K562 (cell line): Measurements from ENCODE around the gene METAP1D. TPM values are rescaled to one million over a fixed set of nuclear protein-coding genes. Genes with fewer than 3 reads are reported as not detected.

Experiments
- ATAC-seq: fragments of 200-7000 bp; cut with Tn5 transposase; 3 replicates; pipeline ENCODE4 v1.9.1; 2020; ENCODE audit warnings: moderate library complexity
- BruUV-seq: library from RNA; stranded (reverse); fragments of 400-500 nt; replicated peaks from 2 replicates; lab custom pipeline; 2021; lab: Mats Ljungman, UMichigan
- CTCF ChIA-PET: fragments of 300-600 bp; formaldehyde crosslinking; extraction: SDS; loops from one replicate; lab custom pipeline; 2021; ENCODE audit warnings: low intra/inter-chr PET ratio; lab: Yijun Ruan, JAX
- POLR2A ChIA-PET: fragments of 300-600, 350-650 bp; sonication (Branson Sonifier 250); formaldehyde crosslinking; extraction: SDS; loops from one replicate; lab custom pipeline; 2021; ENCODE audit warnings: antibody characterized with exemption, inconsistent platforms; lab: Yijun Ruan, JAX
- DNase-seq, 4 experiments: peaks; one replicate each; pipeline versions ENCODE4 v3.0.0 to v3.0.0-alpha.2; 2011 to 2018; ENCODE audit warnings: low spot score in 3 of 4, mixed read lengths in 3 of 4; ENCODE audit errors: extremely low read depth in 1 of 4
- FAIRE-seq: peaks from 2 replicates; lab custom pipeline; 2011; peaks lifted over from hg19 to GRCh38; lab: Jason Lieb, UNC
- H2AFZ ChIP-seq: 2 replicates; pipeline ENCODE4 v1.6.0; 2011; ENCODE audit warnings: low read depth, low read length, control low read depth, inconsistent platforms
- H3K27ac ChIP-seq: fragments of 200-600 bp; 3 replicates; pipeline ENCODE4 v1.8.0; 2011; ENCODE audit warnings: low read depth, mild to moderate bottlenecking, control low read depth, inconsistent platforms, low read length, moderate library complexity, mixed read lengths; ENCODE audit errors: extremely low read depth
- H3K27me3 ChIP-seq, 2 experiments: fragments of 300-600 bp in 1 of 2; 2 replicates in 1 of 2; 3 replicates in 1 of 2; pipeline versions ENCODE4 v1.6.0 to v1.8.0; 2011; ENCODE audit warnings: inconsistent platforms in 2 of 2, low read length in 2 of 2, mild to moderate bottlenecking in 1 of 2, mixed read lengths in 1 of 2, moderate library complexity in 1 of 2; ENCODE audit not compliant: control insufficient read depth in 2 of 2, insufficient read depth in 2 of 2
- H3K36me3 ChIP-seq: fragments of 300-600 bp; 3 replicates; pipeline ENCODE4 v1.8.0; 2011; ENCODE audit warnings: mild to moderate bottlenecking, low read length, inconsistent platforms; ENCODE audit not compliant: control insufficient read depth, insufficient read depth
- H3K4me1 ChIP-seq, 2 experiments: fragments of 200-600 bp in 1 of 2; replicated peaks in 1 of 2; 2 replicates in 1 of 2; 3 replicates in 1 of 2; pipeline versions ENCODE4 v1.5.1 to v1.8.0; 2011; ENCODE audit warnings: inconsistent platforms in 2 of 2, low read length in 2 of 2, mild to moderate bottlenecking in 1 of 2, mixed read lengths in 1 of 2, moderate library complexity in 1 of 2; ENCODE audit not compliant: control insufficient read depth in 2 of 2, insufficient read depth in 2 of 2
- H3K4me2 ChIP-seq: 2 replicates; pipeline ENCODE4 v1.6.1; 2011; ENCODE audit warnings: low read length, control low read depth, inconsistent platforms, mixed read lengths; ENCODE audit not compliant: insufficient read depth
- H3K4me3 ChIP-seq: fragments of 200-600 bp; sonication (generic), shearing (Covaris generic); 2 replicates; pipeline ENCODE4 v1.5.1; 2016; ENCODE audit warnings: control low read depth, inconsistent platforms
- H3K79me2 ChIP-seq: fragments of 200-600 bp; 3 replicates; pipeline ENCODE4 v1.8.0; 2011; ENCODE audit warnings: low read length, inconsistent platforms; ENCODE audit not compliant: control insufficient read depth, insufficient read depth
- H3K9ac ChIP-seq, 2 experiments: 2 replicates each; pipeline versions ENCODE4 v1.6.0 to v1.6.1; 2011; ENCODE audit warnings: low read depth in 2 of 2, low read length in 2 of 2, control low read depth in 1 of 2, inconsistent platforms in 1 of 2, mild to moderate bottlenecking in 1 of 2, mixed read lengths in 1 of 2; ENCODE audit not compliant: insufficient read depth in 1 of 2
- H3K9me1 ChIP-seq: one replicate; pipeline ENCODE4 v1.6.0; 2011; ENCODE audit warnings: inconsistent platforms, mild to moderate bottlenecking, low read length, moderate library complexity; ENCODE audit not compliant: control insufficient read depth, insufficient read depth
- H3K9me3 ChIP-seq: replicated peaks from 2 replicates; pipeline ENCODE4 v1.5.1; 2011; ENCODE audit warnings: low read depth, low read length, inconsistent platforms; ENCODE audit not compliant: control insufficient read depth, insufficient read depth
- H4K20me1 ChIP-seq: replicated peaks from 2 replicates; pipeline ENCODE4 v1.6.1; 2011; ENCODE audit warnings: low read length, inconsistent platforms, mixed read lengths; ENCODE audit not compliant: control insufficient read depth, insufficient read depth
- FIP1L1 ChIP-seq: fragments of 200-400 bp; formaldehyde crosslinking; IDR thresholded peaks from 2 replicates; pipeline ENCODE4 v1.6.1; 2018; ENCODE audit warnings: mild to moderate bottlenecking, low read depth, low read length; ENCODE audit not compliant: poor library complexity, severe bottlenecking
- FUS ChIP-seq: fragments of 200-400 bp; formaldehyde crosslinking; optimal IDR thresholded peaks from 2 replicates; pipeline ENCODE3; 2017; ENCODE audit warnings: low read depth, low read length
- MYC ChIP-seq, 2 experiments: fragments of 250-450 bp in 1 of 2; sonication (Bioruptor Pico) in 1 of 2; IDR thresholded peaks; 2 replicates each; pipeline versions ENCODE4 v1.5.1 to v1.6.1; 2012 to 2021; ENCODE audit warnings: low read depth in 2 of 2, borderline replicate concordance in 1 of 2, improper control_type of control experiment in 1 of 2, low read length in 1 of 2, mild to moderate bottlenecking in 1 of 2, moderate library complexity in 1 of 2
- POLR2G ChIP-seq: fragments of 200-400 bp; formaldehyde crosslinking; IDR thresholded peaks from 2 replicates; pipeline ENCODE4 v1.6.1; 2017; ENCODE audit warnings: low read depth, mild to moderate bottlenecking, antibody characterized with exemption, low read length, moderate library complexity
- TEAD2 ChIP-seq: fragments of 450-650 bp; IDR thresholded peaks from 2 replicates; pipeline ENCODE4 v1.6.1; 2016; ENCODE audit warnings: missing genetic modification characterization, control low read depth, missing compliant biosample characterization
- ZBTB33 ChIP-seq: sonication (generic); formaldehyde crosslinking; IDR thresholded peaks from 2 replicates; pipeline ENCODE4 v1.8.1; 2023; ENCODE audit warnings: mild to moderate bottlenecking, missing genetic modification reagents
- WGBS: fragments of 100-300 bp; shearing (Covaris generic); methylation state at CpG from one replicate; pipeline ENCODE4 v1.1.6; 2016; ENCODE audit warnings: low coverage, mixed read lengths; ENCODE audit not compliant: insufficient coverage; ENCODE audit errors: missing lambda C conversion rate; 5-methylcytosine and 5-hydroxymethylcytosine counted together
- in situ Hi-C: fragments of 300-500 bp; cut with MboI; formaldehyde crosslinking; loops from 4 replicates; pipeline ENCODE4 v1.15.0; 2018; ENCODE audit warnings: inconsistent platforms, mixed read lengths
- intact Hi-C: fragments of 100-400 bp; cut with micrococcal nuclease; formaldehyde crosslinking; loops from 2 replicates; pipeline ENCODE4 v1.14.2; 2022
- polyA plus RNA-seq, 8 experiments: library from polyadenylated mRNA; depleted of rRNA in 4 of 8; stranded (reverse) in 5 of 8; unstranded in 3 of 8; fragments of >200 nt; fragmentation: Nextera tagmentation in 2 of 8; fragmentation: Illumina TruSeq in 1 of 8; extraction: Ambion mirVana in 2 of 8; extraction: Trizol in 1 of 8; gene quantifications; 2 replicates each; pipeline versions ENCODE4 v1.2.1 to v1.2.3, GENCODE V29; 2011 to 2014; ENCODE audit warnings: inconsistent platforms in 1 of 8, missing spikeins in 1 of 8
- total RNA-seq, 7 experiments: library from RNA; depleted of rRNA in 6 of 7; stranded (reverse); fragments of >200 nt in 6 of 7; fragmentation: Illumina TruSeq in 2 of 7; extraction: Trizol in 2 of 7; gene quantifications; 2 replicates each; pipeline versions ENCODE4 v1.2.1 to v1.2.3, GENCODE V29; 2011 to 2021; ENCODE audit warnings: low replicate concordance in 1 of 7

Gene METAP1D
- total and polyA plus RNA-seq, 9 of the 15 experiments (the other 6 are each of a cell fraction or from before 2014, with no cell fraction given): 8.0 to 23.4 (median 15.7) TPM

- Histone ChIP-seq H3K36me3 (no peaks in the 10 kb centered on the region), H3K9me3 (no peaks in the 10 kb centered on the region), H4K20me1 (no peaks in the 10 kb centered on the region), H3K27ac (no peak overlapping the region), H3K79me2 (no peaks in the 10 kb centered on the region), H2AFZ (no peak overlapping the region), H3K4me2 (no peak overlapping the region), H3K4me3 (no peak overlapping the region), H3K4me1 (peaks cover 22 to 41% of the 10 kb centered on the region in 2 experiments), H3K27me3 (no peaks in the 10 kb centered on the region; a peak in 1 of 5 replicates), H3K9ac (no peak overlapping the region), H3K9me1 (no peaks in the 10 kb centered on the region)
- CTCF ChIA-PET: no interaction called here
- no peak for ATAC-seq
- POLR2A ChIA-PET: interaction anchor here (0.8 to 1.3 kb wide), 2 partner anchors 10 to 401 kb away, joined by 3 to 6 read pairs; partner anchors contain the start of gene DLX1
- TF ChIP-seq FUS: no peak
- TF ChIP-seq FIP1L1: peak; percentile 13
- TF ChIP-seq POLR2G: 0 out of 2 replicates have a peak, but pooled peaks have one; percentile 21
- peak; percentile 57; the same call in 1 of the 2 replicates for TF ChIP-seq ZBTB33 (CRISPR knock-in tag)
- no peak for TF ChIP-seq MYC (IDR thresholded peaks at IDR 0.05; ENCODE audit: low read depth, low read length)
- no peak for TF ChIP-seq MYC (CRISPR knock-in tag; IDR thresholded peaks at IDR 0.05; ENCODE audit: borderline replicate concordance, low read depth)
- TF ChIP-seq TEAD2 (tag): no peak
- in situ Hi-C loops: no loop called here
- no TSS peak for BruUV-seq
- 95% methylated on average over 33 of the region's 51 CpGs for WGBS
- DNase-seq: no peak
- FAIRE-seq: no peak
- intact Hi-C loops: no loop called here
Measured at GRCh38 chr2:172095146-172095904, 95.6 kb downstream of the METAP1D start.
